Left ventricle myocardium superior (tissue), 1 donor: ENCODE results near the gene COMMD10. TPM values are rescaled to one million over a fixed set of nuclear protein-coding genes. Genes with fewer than 3 reads are reported as not detected.
"Not testable (repeated sequence)": the region's sequence is repeated elsewhere in the genome, so short reads cannot be mapped to it uniquely, and the experiment has no call there.

Experiments used
- ATAC-seq: fragments of 200-7000 bp; cut with Tn5 transposase; one replicate; pipeline ENCODE4 v1.9.1; 2020; ENCODE audit warnings: mild to moderate bottlenecking, moderate library complexity
- DNase-seq: peaks from one replicate; pipeline ENCODE4 v3.0.0-alpha.2; 2020
- intact Hi-C: fragments of 100-400 bp; cut with micrococcal nuclease; formaldehyde crosslinking; loops from one replicate; pipeline ENCODE4 v1.11.0; 2022
- long read RNA-seq: library from polyadenylated mRNA; unstranded; transcript quantifications from one replicate; pipeline ENCODE4 v2.0.0, GENCODE V29; 2021
- total RNA-seq: library from RNA; stranded (reverse); fragmentation: NEBNext Ultra II Directional; extraction: Animal tissue kit (Norgen Biotek cat#: 25700); gene quantifications from one replicate; pipeline ENCODE4 v1.2.1, GENCODE V29; 2021
- donor health status: DM: no; HTN: yes; CAD: no; lungs with severe emphysema.

COMMD10 gene
- 33.6 TPM for total RNA-seq
- long read RNA-seq, transcript COMMD10-201 (7 exons, 1,469 nt), result major isoform, 63 of 75 reads
- long read RNA-seq, partial matches to known transcripts, result 3 of 75 reads
- long read RNA-seq, other reads (novel, unspliced or antisense), result 9 of 75 reads

DNA sequence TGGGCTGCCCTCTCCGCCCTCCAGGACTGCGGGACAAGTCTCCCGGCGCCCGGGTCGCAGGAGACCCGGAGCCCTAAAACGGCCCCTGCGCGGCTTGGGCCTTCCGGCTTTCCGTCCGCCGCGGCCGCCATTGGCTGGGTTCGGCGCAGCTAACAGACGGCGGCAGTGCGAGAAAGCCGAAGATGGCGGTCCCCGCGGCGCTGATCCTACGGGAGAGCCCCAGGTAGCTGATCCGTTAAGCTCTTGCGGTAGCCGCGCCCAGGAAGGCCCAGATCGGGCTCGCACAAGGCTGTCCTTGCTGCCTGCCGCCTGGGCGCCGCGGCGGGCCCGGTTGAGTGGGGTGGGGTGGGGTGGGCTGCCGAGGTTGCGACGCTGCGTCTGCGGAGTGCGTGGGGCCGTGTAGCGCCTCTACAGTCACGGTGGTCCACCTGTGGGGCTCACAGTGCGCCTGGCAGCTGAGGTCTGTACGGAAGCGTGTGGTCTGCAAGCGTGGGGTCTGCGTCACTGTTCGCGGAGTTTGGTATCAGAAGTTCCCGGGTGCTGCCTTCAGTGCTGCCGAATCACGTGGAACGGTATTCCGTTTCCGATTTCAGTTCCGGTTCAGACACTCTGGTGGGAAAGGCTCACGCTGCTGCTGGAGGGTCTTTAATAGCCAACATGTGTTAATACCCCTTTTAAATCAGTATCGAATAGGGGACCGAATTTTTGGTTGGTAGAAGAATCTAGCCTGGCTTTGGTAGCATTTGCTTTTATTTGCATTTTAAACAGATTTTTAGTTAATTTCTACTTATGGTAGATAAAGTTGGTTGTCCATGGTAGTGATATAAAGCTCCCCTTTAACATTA, at the start of gene COMMD10:
Gene COMMD10, plus strand, starts transcription at position 155 of the 845 bp plus-strand sequence.
- intact Hi-C loops, result no loop called here
- DNase-seq (peak; percentile 89), ATAC-seq (peak; percentile 92)

DNA sequence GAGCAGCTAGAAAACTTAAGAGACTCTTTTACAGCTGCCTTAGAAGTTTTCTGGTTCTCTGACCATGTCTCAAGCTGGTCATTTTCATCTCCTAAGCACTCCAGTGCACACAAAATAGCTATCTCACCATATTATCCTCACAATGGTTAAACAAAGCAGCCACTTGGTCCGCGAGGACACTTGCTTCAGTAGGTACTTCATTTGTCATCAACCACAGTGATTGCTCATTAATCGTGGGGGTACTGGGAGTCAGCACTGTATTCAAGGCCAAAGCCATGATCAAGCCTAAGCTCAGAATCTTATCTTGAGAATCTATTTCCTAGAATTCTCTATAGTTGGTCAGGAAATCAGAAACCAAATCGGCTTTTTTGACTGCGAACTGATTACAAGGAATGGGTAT, 49.7 kb upstream of the COMMD10 start:
- DNase-seq (no peak), ATAC-seq (no peak)
- intact Hi-C loops, result no loop called here

DNA sequence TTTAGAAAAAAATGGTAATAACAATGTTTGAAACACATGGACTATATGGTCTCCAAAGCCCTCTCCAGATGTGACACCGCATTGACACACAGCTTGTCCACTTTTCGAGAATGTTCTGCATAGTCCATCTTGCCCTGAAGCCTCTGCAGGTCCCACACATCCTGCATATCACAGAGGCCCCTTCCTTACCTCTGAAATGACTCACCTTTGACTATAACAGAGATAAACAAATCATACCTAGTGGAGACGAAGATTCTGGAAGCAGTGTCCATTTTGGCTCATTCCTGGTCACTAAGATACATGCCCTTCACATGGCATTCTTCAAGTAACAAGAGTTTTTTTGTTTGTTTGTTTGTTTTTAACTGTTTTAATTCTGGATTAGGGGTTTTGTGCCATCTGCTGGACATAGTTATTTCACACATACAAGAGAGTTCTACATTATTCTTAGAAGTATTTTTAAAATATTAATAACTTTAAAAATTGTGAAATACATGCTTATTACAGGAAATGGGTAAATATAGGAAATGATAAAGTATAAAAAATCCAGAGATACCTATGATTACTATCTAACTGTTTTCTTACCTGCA, 47.5 kb upstream of the COMMD10 start:
- DNase-seq, result no peak
- ATAC-seq, result no peak
- intact Hi-C loops, result no loop called here

DNA sequence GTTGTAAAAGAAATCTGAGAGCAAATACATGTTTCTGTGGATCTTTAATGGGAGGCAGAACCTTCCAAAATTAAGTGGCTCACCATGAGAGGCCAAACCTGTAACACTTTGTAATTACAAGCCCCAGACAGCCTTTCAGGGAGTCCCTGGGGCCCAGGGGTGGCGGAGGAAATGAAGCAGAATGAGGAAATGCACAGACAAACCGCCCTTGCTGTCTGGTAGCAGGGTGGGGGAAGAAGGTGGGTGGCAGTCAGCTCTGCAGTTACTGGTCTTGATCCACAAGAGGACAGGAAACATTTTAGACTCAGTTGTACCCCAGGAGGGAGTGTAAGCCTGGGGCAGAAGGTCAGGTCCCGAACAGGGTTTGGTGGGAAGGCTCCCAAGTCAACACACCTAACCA, 46.0 kb upstream of the COMMD10 start:
- no peak for ATAC-seq

DNA sequence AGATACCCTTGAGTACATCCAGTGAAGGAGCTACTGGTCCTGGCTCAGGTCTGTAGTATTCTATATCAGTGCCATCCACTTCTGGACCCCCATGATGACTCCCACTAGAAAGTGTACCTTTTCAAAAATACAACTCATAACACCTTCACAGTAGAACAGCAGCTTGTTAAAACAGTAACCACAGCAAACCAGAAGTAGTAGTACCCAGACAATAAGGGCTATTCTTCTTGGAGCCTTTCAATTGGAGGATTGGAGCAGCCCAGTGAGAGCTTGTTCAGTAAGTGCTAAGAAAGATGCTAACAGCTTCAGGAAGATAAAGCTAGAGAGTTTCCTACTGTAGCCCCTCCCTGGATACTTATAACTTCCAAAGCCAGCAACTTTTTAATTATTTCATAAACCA, 42.5 kb upstream of the COMMD10 start:
- DNase-seq (no peak), ATAC-seq (no peak)
- intact Hi-C loops, result no loop called here

More for the DNA sequence above, 46.0 kb upstream of the COMMD10 start:
- intact Hi-C loops, result no loop called here
- DNase-seq, result no peak

DNA sequence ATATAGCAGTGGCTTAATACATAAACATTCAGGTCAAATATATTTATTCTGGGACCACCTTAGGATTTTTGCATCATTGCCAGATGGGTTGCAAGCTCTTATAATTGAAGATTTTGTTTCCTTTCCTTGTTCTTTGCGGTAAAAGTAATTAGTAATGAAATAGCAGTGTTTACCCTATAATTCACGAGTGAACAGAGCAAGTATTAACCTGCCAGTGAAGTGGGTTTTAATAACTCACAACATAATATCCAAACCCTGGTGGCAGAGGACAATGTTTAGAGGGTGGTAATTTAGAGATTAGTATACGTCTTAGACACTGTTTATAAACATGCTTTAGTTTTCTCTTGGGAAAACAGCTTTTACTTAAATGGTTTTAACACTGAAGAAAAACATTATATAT, 40.8 kb upstream of the COMMD10 start:
- ATAC-seq (no peak), DNase-seq (no peak)
- intact Hi-C loops, result no loop called here

DNA sequence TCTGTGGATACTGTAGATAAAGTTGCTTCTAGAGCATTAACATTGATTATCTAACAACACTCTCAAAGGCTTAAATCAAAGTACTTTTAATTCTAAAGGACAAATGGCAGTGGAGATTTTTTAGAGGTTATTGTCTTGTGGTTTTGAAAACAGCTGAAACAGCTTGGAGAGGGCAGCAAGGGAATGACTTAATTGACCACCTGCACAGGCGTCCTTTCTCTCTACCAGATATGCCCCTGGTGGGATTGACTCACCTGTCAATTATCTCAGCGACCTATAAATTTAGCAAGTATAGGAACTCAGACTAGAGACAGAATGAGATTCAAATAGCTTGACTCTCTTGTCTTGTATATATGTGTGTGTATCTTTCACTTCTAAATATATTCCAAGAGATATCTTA, 39.0 kb upstream of the COMMD10 start:
- intact Hi-C loops, result no loop called here
- DNase-seq (no peak), ATAC-seq (no peak)

DNA sequence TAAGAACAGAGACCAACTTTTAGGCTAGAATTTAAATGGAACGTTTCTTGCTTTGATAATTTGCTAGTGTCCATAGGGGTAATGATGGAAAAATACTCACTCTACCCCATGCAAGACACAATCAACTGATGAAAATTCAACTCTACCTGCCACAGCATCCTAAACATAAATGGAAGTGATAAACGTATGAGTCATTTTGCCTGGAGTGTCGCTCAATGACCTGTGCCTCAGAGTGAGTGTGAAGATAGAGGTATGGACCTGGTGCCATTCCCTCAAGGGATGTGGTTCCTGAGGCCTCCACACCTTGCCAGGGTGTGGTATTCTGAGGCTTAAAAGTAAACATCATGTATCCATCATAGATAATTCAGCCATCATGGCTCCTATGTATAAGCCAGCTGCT, 38.6 kb upstream of the COMMD10 start:
- no peak for DNase-seq
- intact Hi-C loops, result no loop called here
- no peak for ATAC-seq

DNA sequence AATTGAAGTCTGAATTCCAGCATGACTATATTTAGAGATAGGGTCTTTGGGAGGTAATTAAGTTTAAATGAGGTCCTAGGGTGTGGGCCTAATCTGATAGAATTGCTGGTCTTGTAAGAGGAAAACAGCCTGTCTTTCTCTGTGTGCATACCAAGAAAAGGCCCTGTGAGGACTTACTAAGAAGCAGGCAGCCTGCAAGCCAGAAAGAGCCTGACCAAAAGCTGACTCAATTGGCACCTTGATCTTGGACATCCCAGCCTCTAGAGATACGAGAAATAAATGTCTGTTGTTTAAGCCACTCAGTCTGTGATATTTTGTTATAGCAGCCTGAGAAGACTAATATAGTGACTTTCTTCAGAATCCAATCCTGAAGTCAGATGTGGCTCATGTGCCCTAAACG, 38.0 kb upstream of the COMMD10 start:
- ATAC-seq (no peak), DNase-seq (no peak)
- intact Hi-C loops, result no loop called here

DNA sequence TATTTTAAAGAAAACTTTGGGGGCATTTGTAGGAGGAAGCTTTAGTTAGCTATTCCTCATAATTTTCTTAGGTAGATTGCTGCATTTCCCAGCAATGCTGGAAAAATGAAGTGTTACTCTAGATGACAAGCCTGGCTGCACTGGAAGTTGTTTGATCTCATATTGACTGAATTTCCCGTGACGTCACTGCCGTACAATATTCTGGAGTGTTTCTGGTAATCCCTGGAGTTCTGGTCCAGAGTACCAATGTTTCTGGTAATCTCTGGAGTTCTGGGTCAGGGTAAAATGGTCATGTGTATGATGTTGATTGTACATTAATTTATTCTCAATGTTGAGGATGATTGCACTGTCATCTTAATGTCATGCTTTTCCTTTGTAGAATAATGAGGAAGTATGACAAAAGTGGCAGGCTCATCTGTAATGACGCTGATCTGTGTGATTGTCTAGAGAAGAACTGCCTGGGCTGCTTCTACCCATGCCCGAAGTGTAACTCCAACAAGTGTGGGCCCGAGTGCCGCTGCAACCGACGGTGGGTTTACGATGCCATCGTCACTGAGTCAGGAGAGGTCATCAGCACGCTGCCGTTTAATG, 26.4 kb upstream of the COMMD10 start:
- no peak for DNase-seq
- ATAC-seq, result no peak
- intact Hi-C loops, result no loop called here

DNA sequence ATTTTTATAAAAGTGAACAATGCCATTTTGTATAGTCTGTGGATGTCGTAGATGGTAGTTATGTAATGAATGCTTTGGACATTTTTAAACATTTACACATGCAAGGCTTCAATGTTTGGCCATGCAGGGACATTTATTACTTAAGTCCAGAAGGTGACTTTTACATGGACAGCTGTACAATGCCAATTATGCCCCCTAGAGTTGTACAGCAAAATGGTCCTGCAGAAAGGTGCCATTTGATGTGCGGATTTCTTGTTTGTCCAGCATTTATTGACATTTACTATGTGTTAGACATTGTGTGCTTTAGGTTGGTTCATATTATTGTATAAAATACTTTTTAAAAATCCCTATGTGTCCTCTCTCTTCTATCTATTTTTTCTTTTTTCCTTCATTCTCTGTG, 22.5 kb upstream of the COMMD10 start:
- no peak for ATAC-seq
- intact Hi-C loops, result loop anchor here (10.0 kb wide), 1 partner anchor 178 kb away; no protein-coding TSS in a partner anchor
- no peak for DNase-seq

DNA sequence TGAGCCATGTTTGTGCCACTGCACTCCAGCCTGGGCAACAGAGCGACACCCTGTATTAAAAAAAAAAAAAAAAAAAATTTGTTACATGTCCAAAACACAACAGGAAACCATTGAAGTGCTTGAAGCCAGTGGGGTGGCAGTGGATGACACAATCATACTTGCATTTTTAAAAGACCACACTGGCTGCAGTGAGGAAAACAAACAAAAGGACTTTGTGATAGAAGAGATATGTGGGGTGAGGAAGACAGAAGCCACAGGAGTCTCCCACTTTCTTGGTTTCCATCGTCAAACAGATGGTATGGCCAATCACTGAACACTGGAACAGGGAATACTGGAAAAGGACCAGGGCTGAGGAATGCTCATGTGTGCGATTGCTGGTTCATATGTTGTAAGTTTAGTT, 20.9 kb upstream of the COMMD10 start:
- ATAC-seq (no peak), DNase-seq (no peak)
- intact Hi-C loops, result loop anchor here (10.0 kb wide), 1 partner anchor 179 kb away; no protein-coding TSS in a partner anchor

DNA sequence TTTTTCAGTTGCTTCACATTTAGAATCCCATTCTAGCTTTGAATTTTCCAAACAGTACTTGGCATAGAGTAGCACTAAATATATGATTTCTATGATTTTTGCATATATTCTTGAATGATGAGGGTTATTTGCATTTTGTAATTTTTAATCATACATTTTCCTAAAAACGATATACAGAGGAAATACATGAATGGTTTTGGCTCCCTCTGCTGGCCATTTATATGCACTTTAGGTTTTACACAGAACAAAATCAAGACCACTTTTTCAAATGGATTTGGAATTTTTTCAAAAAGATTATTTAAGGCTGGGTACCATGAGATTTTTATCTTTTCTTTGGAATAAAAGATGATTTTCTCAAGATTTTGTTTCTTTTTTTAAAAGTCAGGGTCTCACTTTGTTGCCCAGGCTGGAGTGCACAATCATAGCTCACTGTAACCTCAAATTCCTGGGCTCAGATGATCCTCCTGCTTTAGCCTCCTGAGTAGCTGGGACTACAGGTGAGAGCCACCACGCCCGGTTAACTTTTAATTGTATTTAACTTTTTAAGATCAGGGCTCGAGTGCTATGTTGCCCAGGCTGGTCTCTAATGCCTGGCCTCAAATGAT, 16.7 kb upstream of the COMMD10 start:
- no peak for DNase-seq
- intact Hi-C loops, result loop anchor here (10.0 kb wide), 1 partner anchor 183 kb away; no protein-coding TSS in a partner anchor
- ATAC-seq, result no peak

DNA sequence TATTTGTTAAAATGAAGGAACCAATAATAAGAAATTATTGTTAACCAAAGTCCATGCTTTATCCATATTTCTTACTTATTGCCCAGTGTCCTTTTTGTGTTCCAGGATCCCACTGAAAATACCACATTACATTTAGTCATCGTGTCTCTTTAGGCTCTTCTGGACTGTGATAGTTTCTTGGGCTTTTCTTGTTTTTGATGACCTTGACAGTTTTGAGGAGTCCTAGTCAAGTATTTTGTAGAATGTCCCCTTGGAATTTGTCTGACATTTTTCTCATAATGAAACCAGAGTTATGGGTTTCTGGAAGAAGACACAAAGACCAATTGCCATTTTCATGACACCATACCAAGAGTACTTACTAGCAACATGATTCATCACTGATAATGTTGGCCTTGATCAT, 13.6 kb upstream of the COMMD10 start:
- DNase-seq (no peak), ATAC-seq (no peak)
- intact Hi-C loops, result no loop called here

DNA sequence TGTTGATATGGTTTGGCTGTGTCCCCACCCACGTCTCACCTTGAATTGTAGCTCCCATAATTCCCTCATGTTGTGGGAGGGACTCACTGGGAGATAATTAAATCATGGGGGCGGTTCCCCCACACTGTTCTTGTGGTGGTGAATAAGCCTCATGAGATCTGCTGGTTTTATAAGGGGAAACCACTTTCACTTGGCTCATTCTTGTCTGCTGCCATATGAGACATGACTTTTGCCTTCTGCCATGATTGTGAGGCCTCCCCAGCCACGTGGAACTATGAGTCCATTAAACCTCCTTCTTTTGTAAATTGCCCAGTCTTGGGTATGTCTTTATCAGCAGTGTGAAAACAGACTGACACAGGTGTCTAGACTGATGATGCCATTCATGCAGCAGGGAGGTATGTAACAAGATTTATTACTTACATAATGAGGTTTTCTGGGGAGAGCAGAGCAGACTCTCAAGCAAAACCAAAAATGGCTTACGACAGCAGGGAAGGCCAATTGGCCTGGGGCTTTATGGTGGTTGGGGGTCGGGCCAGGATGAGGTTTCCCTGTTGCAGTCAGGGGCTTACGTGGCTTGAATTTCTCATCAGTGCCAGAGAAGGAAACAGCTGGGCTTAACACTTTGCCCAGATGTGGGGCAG, 9.5 kb upstream of the COMMD10 start:
- intact Hi-C loops, result no loop called here
- no peak for DNase-seq
- ATAC-seq, result no peak

DNA sequence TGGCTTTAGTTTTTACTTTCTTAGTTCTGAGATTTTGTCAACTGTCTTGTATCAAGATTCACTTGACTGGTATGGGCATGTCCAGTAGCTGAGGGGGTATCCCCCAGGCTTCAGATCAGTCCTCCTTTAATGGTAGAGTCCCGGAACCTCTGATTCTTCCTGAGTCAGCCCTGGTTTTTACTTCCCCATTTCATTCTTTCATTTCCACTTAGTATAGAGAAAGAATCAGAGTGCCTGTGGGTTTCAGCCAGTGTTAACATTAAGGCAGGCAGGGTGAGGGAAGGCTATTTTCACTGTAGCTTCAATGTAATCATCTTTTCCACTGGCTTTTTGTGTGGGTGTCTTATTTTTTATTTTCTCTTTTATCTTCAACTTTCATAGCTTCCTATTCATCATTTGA, 8.3 kb upstream of the COMMD10 start:
- ATAC-seq (no peak), DNase-seq (no peak)
- intact Hi-C loops, result no loop called here

DNA sequence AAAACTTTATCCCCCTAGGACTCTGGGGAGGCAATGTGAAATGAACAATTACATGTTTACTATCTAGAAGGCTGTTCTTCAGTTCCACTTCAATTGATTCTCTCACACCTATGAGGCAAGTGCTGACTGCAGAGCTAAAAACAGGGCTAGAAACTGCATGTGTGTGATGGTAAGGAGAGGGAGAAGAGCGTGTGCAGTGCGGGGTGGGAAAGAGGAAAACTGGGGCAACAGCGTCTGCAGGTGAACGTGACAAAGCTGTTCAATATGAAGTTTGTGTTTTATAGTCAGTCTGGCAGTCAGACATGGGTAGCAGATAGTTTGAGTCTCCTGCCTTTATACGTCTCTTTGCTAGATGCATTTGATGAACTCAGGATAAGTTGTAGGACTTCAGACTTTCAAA, 6.6 kb upstream of the COMMD10 start:
- intact Hi-C loops, result no loop called here
- ATAC-seq (no peak), DNase-seq (no peak)

DNA sequence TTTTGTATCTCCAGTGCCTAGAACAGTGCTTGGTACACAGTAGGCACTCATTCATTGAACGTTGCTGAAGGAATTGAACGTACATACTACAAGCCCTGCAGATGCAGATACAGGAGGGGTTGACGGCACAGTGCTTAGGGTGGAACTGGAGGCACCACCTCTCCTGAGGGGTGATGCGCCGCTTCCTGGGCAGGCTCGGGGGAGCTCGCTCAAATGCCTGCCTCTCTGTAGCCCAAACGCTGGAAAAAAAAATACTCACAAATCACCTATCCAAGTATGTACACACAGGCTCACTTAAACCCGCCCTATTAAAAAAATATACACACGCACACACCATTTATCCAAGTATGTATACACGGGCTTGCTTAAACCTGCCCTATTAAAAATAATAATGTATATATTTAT, 536 bp upstream of the COMMD10 start:
- no peak for DNase-seq
- intact Hi-C loops, result no loop called here

DNA sequence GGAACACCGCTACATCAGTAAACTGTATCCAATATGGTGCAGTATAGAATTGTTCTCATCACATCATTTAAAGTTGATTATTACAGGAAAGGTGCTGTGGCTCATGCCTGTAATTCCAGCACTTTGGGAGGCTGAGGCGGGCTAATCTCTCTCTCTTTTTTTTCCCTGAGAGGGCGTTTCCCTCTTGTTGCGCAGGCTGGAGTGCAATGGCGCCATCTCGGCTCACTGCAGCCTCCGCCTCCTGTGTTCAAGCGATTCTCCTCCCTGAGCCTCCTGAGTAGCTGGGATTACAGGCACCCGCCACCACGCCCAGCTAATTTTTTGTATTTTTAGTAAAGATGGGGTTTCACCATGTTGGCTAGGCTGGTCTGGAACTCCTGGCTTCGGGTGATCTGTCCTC, 1.5 kb downstream of the COMMD10 start:
- intact Hi-C loops, ATAC-seq, DNase-seq: not testable (repeated sequence)

More for the DNA sequence above, 536 bp upstream of the COMMD10 start:
- peak; percentile 69 for ATAC-seq
